ACC112 (cell line): ENCODE measurements around the gene FLT1.

Source experiments
- H2AFZ ChIP-seq: fragments of 200-600 bp; sonication (generic); one replicate; pipeline ENCODE4 v1.6.0; 2017; ENCODE audit warnings: antibody characterized with exemption, low read length; ENCODE audit not compliant: unreplicated experiment
- H3K27ac ChIP-seq: fragments of 200-600 bp; sonication (generic); 2 replicates; pipeline ENCODE4 v1.5.1; 2014; ENCODE audit warnings: low read depth, mild to moderate bottlenecking, antibody characterized with exemption, low read length, moderate library complexity
- H3K27me3 ChIP-seq: fragments of 200-600 bp; sonication (generic); 2 replicates; pipeline ENCODE4 v1.6.1; 2014; ENCODE audit warnings: mild to moderate bottlenecking, antibody characterized with exemption, low read length, moderate library complexity, mixed read lengths; ENCODE audit not compliant: insufficient read depth
- H3K36me3 ChIP-seq: fragments of 200-600 bp; sonication (generic); 2 replicates; pipeline ENCODE4 v1.6.1; 2016; ENCODE audit warnings: mild to moderate bottlenecking, antibody characterized with exemption, low read length, moderate library complexity, mixed read lengths; ENCODE audit not compliant: insufficient read depth
- H3K4me1 ChIP-seq: fragments of 200-600 bp; sonication (generic); one replicate; pipeline ENCODE4 v1.6.1; 2016; ENCODE audit warnings: low read length, mixed read lengths; ENCODE audit not compliant: insufficient read depth, unreplicated experiment, control insufficient read depth
- H3K4me3 ChIP-seq: fragments of 200-600 bp; sonication (generic); 2 replicates; pipeline ENCODE4 v1.5.1; 2014; ENCODE audit warnings: mild to moderate bottlenecking, low read depth, low read length
- H3K79me2 ChIP-seq: fragments of 200-600 bp; sonication (generic); one replicate; pipeline ENCODE4 v1.6.0; 2016; ENCODE audit warnings: low read length; ENCODE audit not compliant: control insufficient read depth, unreplicated experiment, insufficient read depth

FLT1 gene

DNA sequence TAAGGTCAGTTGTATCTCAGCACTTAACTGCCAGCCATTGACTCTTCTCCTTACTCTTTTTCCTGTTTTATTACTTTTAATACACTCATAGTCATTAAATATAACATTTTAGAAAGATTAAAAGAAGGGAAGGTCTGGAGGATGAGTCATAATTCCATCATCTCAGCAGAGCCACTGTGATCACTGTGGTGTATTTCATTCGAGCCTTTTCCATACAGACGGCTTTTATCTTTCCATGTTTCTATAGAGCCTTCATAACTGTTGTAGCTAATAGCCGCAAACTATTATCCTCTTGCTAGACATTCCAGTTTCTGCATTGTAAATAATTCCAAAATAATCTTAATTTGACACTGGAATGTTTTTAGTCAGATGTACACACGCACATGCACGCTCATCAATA lies 4.7 kb upstream of the FLT1 start:
- Histone ChIP-seq H2AFZ (no peak overlapping the region), H3K4me3 (no peak overlapping the region), H3K27ac (no peak overlapping the region), H3K36me3 (no peaks in the 10 kb centered on the region), H3K4me1 (no peaks in the 10 kb centered on the region), H3K79me2 (no peaks in the 10 kb centered on the region), H3K27me3 (peaks cover 30% of the 10 kb centered on the region)

DNA sequence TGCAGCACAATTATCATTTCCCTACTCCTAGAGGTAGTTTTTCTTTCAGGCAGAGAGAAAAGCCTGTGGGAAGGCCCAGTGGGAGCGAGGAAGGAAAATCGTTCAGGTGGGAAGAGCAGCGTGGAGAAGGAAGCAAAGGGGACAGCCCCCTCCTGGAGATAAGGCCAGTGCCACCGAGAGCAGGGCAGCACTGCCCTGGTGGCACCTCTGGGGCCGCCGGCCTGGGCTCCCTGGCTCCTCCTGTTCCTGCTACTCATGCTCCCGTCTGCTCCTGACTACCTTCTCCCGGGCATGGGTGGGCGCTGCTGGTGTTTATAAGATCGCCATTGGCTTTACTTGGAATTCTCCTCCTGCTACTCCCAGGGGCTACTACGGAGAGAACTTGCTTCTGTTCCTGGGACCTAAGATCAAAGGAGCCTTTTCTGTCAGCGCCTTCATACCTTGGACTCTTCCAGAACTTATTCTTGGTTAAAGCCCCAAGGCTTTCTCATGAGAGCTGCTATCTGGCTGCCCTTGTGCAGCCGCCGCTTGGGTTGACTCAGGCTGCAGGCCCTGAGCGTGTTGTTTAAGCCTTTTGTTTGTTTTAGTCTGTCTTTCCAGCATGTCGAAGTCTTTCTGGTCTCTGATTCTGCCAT lies 3.7 kb upstream of the FLT1 start:
- Histone ChIP-seq H3K4me1 (peaks cover 4% of the 10 kb centered on the region), H3K36me3 (no peaks in the 10 kb centered on the region), H3K27me3 (peaks cover 40% of the 10 kb centered on the region), H3K4me3 (no peak overlapping the region), H3K79me2 (no peaks in the 10 kb centered on the region), H3K27ac (no peak overlapping the region), H2AFZ (no peak overlapping the region)

DNA sequence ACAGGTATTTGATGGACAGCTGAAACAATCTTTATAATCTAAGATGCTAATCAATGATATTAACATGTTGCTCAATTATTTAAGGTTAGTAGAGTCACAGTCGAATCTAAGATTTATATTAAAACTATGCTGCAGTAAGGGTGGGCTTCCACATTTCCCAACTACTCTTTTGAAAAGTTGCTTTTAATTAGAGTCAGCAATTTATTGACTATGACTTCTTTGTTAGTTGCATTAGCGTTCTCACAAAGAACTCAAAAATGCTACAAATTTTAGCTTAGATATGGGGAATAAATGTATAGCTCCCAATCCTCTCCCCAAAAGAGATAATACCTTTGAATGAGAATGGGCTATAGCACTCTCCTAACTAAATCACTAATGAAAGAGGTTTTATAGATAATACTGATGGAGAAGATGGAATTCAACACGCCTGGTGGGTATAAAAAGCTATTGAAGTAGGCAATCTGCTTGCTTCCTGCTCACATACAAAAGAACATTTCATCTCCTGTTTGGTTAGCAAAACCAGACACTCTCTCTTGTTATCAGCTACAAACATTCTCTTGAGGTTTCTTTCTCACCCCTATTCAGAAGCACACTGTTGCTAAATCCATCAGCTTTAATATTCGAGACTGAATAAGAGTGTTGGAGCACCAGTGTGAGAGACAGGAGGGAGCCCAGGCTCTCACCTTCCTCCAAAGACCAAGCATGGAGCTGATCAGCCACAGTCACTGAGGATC lies 2.4 kb upstream of the FLT1 start:
- Histone ChIP-seq H2AFZ (no peak overlapping the region), H3K27ac (no peak overlapping the region), H3K4me1 (peaks cover 4% of the 10 kb centered on the region), H3K27me3 (peaks cover 53% of the 10 kb centered on the region), H3K79me2 (no peaks in the 10 kb centered on the region), H3K4me3 (no peak overlapping the region), H3K36me3 (no peaks in the 10 kb centered on the region)

DNA sequence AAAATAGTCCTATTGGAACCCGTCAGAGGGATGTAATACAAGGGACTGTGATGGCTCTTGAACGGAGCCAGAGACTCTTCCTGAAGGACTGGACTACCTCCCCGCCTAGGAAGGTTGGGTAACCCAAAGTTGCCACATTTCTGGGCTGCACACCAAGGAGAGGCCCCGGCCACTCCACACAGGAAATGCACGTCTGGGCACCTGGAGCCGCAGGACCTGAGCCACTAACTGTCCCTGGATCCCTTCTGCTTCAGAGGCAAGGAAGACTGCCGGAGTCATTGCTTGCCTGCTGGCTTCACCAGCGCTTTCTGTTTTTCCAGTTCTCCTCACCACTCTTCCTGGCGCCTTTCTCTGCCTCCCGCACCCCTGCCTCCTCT lies 1.2 kb upstream of the FLT1 start:
- no peak overlapping the region for H3K4me3 ChIP-seq
- peaks cover 4% of the 10 kb centered on the region for H3K4me1 ChIP-seq
- no peak overlapping the region for H3K27ac ChIP-seq
- peaks cover 63% of the 10 kb centered on the region for H3K27me3 ChIP-seq
- H2AFZ ChIP-seq: no peak overlapping the region
- no peaks in the 10 kb centered on the region for H3K36me3 ChIP-seq
- no peaks in the 10 kb centered on the region for H3K79me2 ChIP-seq

DNA sequence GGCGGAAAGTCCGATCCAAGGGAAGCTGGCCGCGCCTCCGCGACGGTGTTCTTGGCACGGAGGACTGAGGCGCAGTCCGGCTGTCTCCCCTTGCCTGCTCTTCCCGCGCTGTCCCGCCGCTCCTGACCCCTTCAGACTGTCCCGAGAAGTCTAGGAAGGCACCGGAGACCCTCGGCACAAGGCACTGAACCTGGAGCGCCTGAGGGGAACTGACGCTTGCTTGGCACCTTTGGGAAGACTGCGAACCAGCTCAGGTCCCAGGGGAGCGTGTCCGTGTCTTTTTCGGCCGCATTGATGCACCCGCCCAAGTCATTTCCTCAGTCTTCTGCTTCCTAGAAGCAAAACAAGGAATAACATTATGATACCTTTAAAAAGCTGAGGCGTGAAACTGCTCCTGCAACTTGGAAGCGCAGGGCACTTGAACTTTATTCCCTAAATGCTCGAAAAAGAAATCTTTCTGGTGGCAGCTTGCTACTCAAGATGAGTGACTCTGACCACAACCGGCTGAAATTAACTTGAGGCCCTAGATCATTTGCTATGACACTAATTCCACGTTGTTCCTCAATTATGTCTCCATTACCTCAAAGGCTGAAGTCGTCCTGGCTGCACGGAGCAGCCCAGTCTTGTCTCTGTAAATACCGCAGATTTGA lies 735 bp upstream of the FLT1 start:
- no peak overlapping the region for H2AFZ ChIP-seq
- peaks cover 68% of the 10 kb centered on the region for H3K27me3 ChIP-seq
- peak overlapping the region; percentile 74 for H3K4me3 ChIP-seq
- H3K4me1 ChIP-seq: peaks cover 4% of the 10 kb centered on the region
- no peaks in the 10 kb centered on the region for H3K79me2 ChIP-seq
- H3K36me3 ChIP-seq: no peaks in the 10 kb centered on the region
- no peak overlapping the region for H3K27ac ChIP-seq

DNA sequence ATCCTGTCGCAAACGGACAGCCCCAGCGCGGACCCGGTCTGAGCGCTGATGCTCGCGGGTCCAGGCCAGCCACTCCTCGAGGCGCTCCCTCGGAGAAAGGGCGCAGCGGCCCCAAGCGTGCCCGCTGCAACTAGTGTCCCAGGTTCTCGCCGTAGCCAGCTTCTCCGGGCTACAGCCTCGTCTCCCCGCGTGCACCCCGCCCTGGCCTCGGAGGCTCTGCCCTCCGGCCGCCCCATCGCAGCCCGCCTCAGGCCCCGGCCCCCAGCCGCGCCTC lies 487 bp downstream of the FLT1 start:
- Histone ChIP-seq H3K27me3 (peaks cover 81% of the 10 kb centered on the region), H3K79me2 (no peaks in the 10 kb centered on the region), H3K27ac (no peak overlapping the region), H3K4me1 (peaks cover 4% of the 10 kb centered on the region), H3K4me3 (peak overlapping the region; percentile 74), H3K36me3 (no peaks in the 10 kb centered on the region), H2AFZ (no peak overlapping the region)

DNA sequence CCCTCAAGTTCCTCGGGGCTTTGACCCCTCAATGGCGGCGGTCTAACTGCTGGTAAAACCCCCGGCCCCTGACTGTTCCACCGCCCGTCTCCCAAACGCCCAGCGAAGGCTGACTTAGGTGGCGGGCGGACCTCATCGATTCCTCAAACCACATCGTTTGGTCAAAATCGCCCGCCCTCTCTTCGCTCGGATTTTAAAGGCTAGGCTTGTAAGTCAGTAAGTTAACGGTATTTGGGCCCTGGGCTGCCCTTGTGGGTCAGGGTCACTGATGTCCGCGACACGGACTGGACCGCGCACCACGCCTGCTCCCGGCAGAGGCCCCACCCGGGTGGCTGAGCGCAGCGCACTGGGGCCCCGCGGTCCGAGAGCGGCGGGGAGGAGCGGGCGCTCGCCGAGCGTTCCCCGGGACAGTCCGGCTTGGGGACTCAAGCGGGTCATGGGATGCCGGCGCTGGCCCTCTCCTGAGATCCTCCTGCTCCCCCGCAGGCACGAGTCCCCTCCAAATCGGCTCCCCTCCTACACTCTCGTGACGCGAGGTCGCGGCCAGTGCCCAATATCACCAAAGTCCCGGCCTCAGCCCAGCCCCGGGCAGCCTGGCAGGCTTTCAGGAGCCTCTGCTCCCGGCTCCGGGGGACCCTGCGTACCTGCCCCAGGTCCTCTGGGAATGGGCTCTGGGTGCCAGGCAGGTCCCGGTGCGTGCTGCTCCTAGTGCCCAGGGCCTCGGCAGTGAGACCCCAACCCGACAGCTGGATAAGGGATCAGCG lies 1.0 kb downstream of the FLT1 start:
- Histone ChIP-seq H3K27ac (no peak overlapping the region), H3K4me3 (peak overlapping the region; percentile 74), H3K27me3 (peaks cover 84% of the 10 kb centered on the region), H3K79me2 (no peaks in the 10 kb centered on the region), H2AFZ (no peak overlapping the region), H3K36me3 (no peaks in the 10 kb centered on the region), H3K4me1 (peaks cover 4% of the 10 kb centered on the region)

DNA sequence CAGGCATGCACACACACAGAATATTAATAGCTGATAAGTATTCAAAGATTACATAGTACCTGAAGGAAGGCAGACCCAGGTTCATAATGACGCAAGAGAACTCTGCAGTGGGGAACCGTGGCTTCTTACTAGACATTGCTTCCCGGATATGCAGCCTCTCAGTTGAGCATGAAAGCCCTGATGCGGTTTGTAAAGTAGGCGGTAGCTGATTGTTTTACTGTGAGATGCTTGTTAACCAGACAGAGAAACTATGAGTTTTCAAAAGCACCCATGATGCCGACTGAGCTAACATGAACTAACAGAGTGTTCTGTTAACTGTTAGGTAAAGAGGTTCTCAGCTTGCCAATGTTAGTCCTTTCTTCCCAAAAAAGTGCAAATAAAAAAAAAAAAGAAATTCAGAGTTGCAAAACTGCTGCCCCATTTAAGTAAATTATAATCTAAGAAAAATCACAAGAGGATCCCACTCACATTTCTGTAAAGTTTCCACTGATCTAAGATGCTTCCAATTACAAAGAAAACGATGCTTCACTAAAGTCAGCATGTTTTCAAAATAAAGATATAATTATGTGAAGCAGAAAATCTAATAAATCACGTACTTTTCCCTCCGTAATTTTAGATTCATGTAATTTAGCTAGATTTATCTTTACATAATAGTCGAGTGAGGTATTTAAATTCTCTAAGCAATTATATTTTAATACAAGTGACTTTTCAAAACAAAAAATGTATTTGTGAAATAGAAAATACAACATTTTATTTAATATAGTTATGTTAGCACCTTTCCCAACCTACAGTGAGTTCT lies 2.2 kb downstream of the FLT1 start:
- no peaks in the 10 kb centered on the region for H3K79me2 ChIP-seq
- no peaks in the 10 kb centered on the region for H3K36me3 ChIP-seq
- no peak overlapping the region for H3K4me3 ChIP-seq
- H3K27ac ChIP-seq: no peak overlapping the region
- peaks cover 84% of the 10 kb centered on the region for H3K27me3 ChIP-seq
- peaks cover 11% of the 10 kb centered on the region for H3K4me1 ChIP-seq
- H2AFZ ChIP-seq: no peak overlapping the region

DNA sequence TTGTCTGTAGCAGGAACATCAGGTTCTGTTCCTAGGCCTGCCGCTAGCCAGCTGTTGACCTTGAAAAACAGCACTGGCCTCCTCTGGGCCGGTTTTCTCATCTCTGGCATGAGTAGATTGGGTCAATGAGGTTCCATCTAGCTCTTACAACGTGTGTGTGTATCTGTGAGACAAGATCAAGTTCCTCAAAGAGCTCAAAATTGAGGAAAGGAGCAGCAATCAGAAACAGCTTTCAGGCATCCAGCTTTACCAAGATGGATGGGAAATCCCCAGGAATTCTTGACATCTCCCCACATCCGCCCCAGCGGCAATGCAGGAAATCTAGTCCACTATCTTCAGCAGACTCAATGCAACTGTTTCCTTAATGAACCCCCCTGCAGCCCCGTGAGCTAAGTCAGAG lies 4.9 kb downstream of the FLT1 start:
- peaks cover 11% of the 10 kb centered on the region for H3K4me1 ChIP-seq
- no peak overlapping the region for H3K4me3 ChIP-seq
- H3K79me2 ChIP-seq: no peaks in the 10 kb centered on the region
- H3K27ac ChIP-seq: no peak overlapping the region
- no peaks in the 10 kb centered on the region for H3K36me3 ChIP-seq
- no peak overlapping the region for H2AFZ ChIP-seq
- H3K27me3 ChIP-seq: peaks cover 58% of the 10 kb centered on the region

DNA sequence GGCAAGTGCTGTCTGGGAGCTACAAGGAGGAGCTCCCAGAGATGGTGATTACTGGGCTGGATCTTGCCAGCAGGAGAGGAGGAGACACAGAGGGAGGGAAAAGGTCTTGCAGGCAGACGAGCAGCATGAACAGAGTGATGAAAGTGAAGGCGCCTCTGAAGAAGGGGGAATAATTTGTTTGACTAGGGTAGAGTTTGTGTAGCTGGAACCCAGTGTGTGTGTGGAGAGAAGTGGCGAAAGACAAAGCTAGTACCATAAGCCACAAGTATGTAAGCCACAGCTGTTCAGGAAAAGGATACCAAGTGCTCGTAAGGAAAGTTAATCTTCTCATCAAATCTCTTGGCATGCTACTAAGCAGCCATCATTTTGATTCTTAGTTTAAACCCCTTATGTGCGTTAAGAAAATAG lies 5.4 kb downstream of the FLT1 start:
- H3K4me1 ChIP-seq: peaks cover 11% of the 10 kb centered on the region
- H2AFZ ChIP-seq: no peak overlapping the region
- no peak overlapping the region for H3K27ac ChIP-seq
- H3K4me3 ChIP-seq: no peak overlapping the region
- peaks cover 54% of the 10 kb centered on the region for H3K27me3 ChIP-seq
- H3K79me2 ChIP-seq: no peaks in the 10 kb centered on the region
- no peaks in the 10 kb centered on the region for H3K36me3 ChIP-seq
